Naive thymus-derived CD4-positive, alpha-beta T cell (primary cell): ENCODE results near the gene NEDD9. TPM values are rescaled to one million over a fixed set of nuclear protein-coding genes. Genes with fewer than 3 reads are reported as not detected.

Source experiments
- ATAC-seq: fragments of 150-1000 bp; cut with Tn5 transposase; 2 replicates; pipeline ENCODE4 v1.10.0; 2021; ENCODE audit warnings: mild to moderate bottlenecking, moderate library complexity
- CTCF ChIA-PET: fragments of 350-600 bp; sonication (Branson Sonifier 250); formaldehyde crosslinking; loops from one replicate; lab custom pipeline; 2021; ENCODE audit warnings: antibody characterized with exemption; lab: Charles Lee
- POLR2A ChIA-PET: fragments of 350-600 bp; sonication (Branson Sonifier 250); formaldehyde crosslinking; loops from one replicate; lab custom pipeline; 2021; ENCODE audit warnings: antibody characterized with exemption, inconsistent platforms; lab: Charles Lee
- DNase-seq, 9 donors: peaks; one replicate each; pipeline versions ENCODE4 v3.0.0 to v3.0.0-alpha.2; 2020 to 2022; ENCODE audit warnings: mixed read lengths in 1 of 9
- H3K27ac ChIP-seq: one replicate; pipeline ENCODE4 v1.7.0; 2013; ENCODE audit warnings: mild to moderate bottlenecking, low read depth, low read length, moderate library complexity
- H3K27me3 ChIP-seq, 2 donors: one replicate each; pipeline ENCODE4 v1.7.0; 2013; ENCODE audit warnings: low read length in 2 of 2, mild to moderate bottlenecking in 2 of 2, moderate library complexity in 2 of 2; ENCODE audit not compliant: control insufficient read depth in 2 of 2, insufficient read depth in 2 of 2
- H3K36me3 ChIP-seq, 3 experiments: 1 replicate in 2 of 3; 2 replicates in 1 of 3; pipeline ENCODE4 v1.7.0; 2013; ENCODE audit warnings: low read length in 3 of 3, mild to moderate bottlenecking in 3 of 3, moderate library complexity in 1 of 3; ENCODE audit not compliant: insufficient read depth in 3 of 3, control insufficient read depth in 2 of 3
- H3K4me1 ChIP-seq, 2 donors: one replicate each; pipeline ENCODE4 v1.7.0; 2013; ENCODE audit warnings: low read length in 2 of 2, mild to moderate bottlenecking in 2 of 2, moderate library complexity in 1 of 2; ENCODE audit not compliant: control insufficient read depth in 2 of 2, insufficient read depth in 2 of 2
- H3K4me3 ChIP-seq: 2 replicates; pipeline ENCODE4 v1.7.0; 2013; ENCODE audit warnings: mild to moderate bottlenecking, low read length
- H3K9me3 ChIP-seq, 3 experiments: 1 replicate in 2 of 3; 2 replicates in 1 of 3; pipeline ENCODE4 v1.7.0; 2013; ENCODE audit warnings: low read length in 3 of 3; ENCODE audit not compliant: control insufficient read depth in 2 of 3
- H3K27ac Mint-ChIP-seq, 9 donors: one replicate each; pipeline ENCODE4 v1.8.0; 2020 to 2022; ENCODE audit warnings: mixed read lengths in 9 of 9, mild to moderate bottlenecking in 8 of 9, moderate library complexity in 5 of 9, inconsistent platforms in 2 of 9
- H3K27me3 Mint-ChIP-seq, 5 donors: one replicate each; pipeline ENCODE4 v1.8.0; 2021 to 2022; ENCODE audit warnings: mixed read lengths in 5 of 5, mild to moderate bottlenecking in 1 of 5
- H3K36me3 Mint-ChIP-seq, 5 donors: one replicate each; pipeline ENCODE4 v1.8.0; 2020 to 2022; ENCODE audit warnings: mixed read lengths in 5 of 5, mild to moderate bottlenecking in 3 of 5, inconsistent platforms in 1 of 5
- H3K4me1 Mint-ChIP-seq, 7 donors: one replicate each; pipeline ENCODE4 v1.8.0; 2020 to 2022; ENCODE audit warnings: mixed read lengths in 7 of 7, mild to moderate bottlenecking in 3 of 7, inconsistent platforms in 1 of 7
- H3K4me3 Mint-ChIP-seq, 10 donors: one replicate each; pipeline ENCODE4 v1.8.0; 2020 to 2022; ENCODE audit warnings: mild to moderate bottlenecking in 10 of 10, mixed read lengths in 10 of 10, moderate library complexity in 6 of 10, inconsistent platforms in 2 of 10
- H3K9me3 Mint-ChIP-seq, 11 donors: one replicate each; pipeline ENCODE4 v1.8.0; 2020 to 2022; ENCODE audit warnings: mixed read lengths in 11 of 11, mild to moderate bottlenecking in 4 of 11, inconsistent platforms in 1 of 11, moderate library complexity in 1 of 11
- intact Hi-C, 2 donors: fragments of 100-400 bp; cut with micrococcal nuclease; formaldehyde crosslinking; loops; one replicate each; pipeline ENCODE4 v1.15.1; 2023
- polyA plus RNA-seq, 2 donors: library from polyadenylated mRNA; unstranded; fragments of 300-500 nt; fragmentation: Illumina TruSeq; gene quantifications; one replicate each; pipeline ENCODE4 v1.2.3, GENCODE V29; 2021
- total RNA-seq, 6 experiments: library from RNA in 5 of 6; stranded (reverse) in 5 of 6; gene quantifications; 1 replicate in 5 of 6; 2 replicates in 1 of 6; pipeline ENCODE4 v1.2.3 and lab custom pipeline; 2021 to 2026

Gene NEDD9
- total and polyA plus RNA-seq, 7 experiments from 2014 or later = 14.2 to 62.9 (median 35.4) TPM

GRCh38 chr6:11152581-11152980, 79.9 kb downstream of the NEDD9 start:
- ATAC-seq (no peak), DNase-seq (no peak)
- POLR2A ChIA-PET = no interaction called here
- Mint-ChIP-seq H3K9me3 (peaks cover 0 to 2% (median 0%) of the 10 kb centered on the region in 11 donors), H3K27me3 (peaks cover 5 to 13% (median 10%) of the 10 kb centered on the region in 5 donors), H3K4me3 (no peak overlapping the region), H3K4me1 (peaks cover 0 to 14% (median 7%) of the 10 kb centered on the region in 7 donors), H3K36me3 (peaks cover 0 to 9% (median 5%) of the 10 kb centered on the region in 5 donors), H3K27ac (no peak overlapping the region)
- H3K9me3 ChIP-seq = no peaks in the 10 kb centered on the region
- H3K27ac ChIP-seq = no peak overlapping the region
- no peak overlapping the region for H3K4me3 ChIP-seq
- no peaks in the 10 kb centered on the region for H3K27me3 ChIP-seq
- no peaks in the 10 kb centered on the region for H3K4me1 ChIP-seq
- intact Hi-C loops = no loop called here
- CTCF ChIA-PET = no interaction called here
- H3K36me3 ChIP-seq = no peaks in the 10 kb centered on the region

- intact Hi-C loops = no loop called here
- H3K27ac Mint-ChIP-seq = no peak overlapping the region
- CTCF ChIA-PET = interaction anchor here (1.6 kb wide), 1 partner anchor 344 kb away, joined by 4 read pairs; no protein-coding TSS in a partner anchor
Measured at GRCh38 chr6:11151488-11151887, 81.0 kb downstream of the NEDD9 start.

GRCh38 chr6:11149551-11149950, 82.9 kb downstream of the NEDD9 start:
- POLR2A ChIA-PET = no interaction called here
- H3K36me3 ChIP-seq = no peaks in the 10 kb centered on the region
- ATAC-seq = no peak

More at GRCh38 chr6:11151488-11151887, 81.0 kb downstream of the NEDD9 start:
- Mint-ChIP-seq H3K36me3 (peaks cover 0 to 9% (median 5%) of the 10 kb centered on the region in 5 donors), H3K27me3 (peaks cover 5 to 13% (median 8%) of the 10 kb centered on the region in 5 donors), H3K9me3 (no peaks in the 10 kb centered on the region), H3K4me3 (no peak overlapping the region), H3K4me1 (peaks cover 0 to 14% (median 7%) of the 10 kb centered on the region in 7 donors)
- ATAC-seq (no peak), DNase-seq (no peak)
- Histone ChIP-seq H3K4me3 (no peak overlapping the region), H3K9me3 (no peaks in the 10 kb centered on the region), H3K4me1 (no peaks in the 10 kb centered on the region), H3K36me3 (no peaks in the 10 kb centered on the region), H3K27ac (no peak overlapping the region), H3K27me3 (no peaks in the 10 kb centered on the region)
- POLR2A ChIA-PET = no interaction called here

GRCh38 chr6:11146117-11146826, 86.2 kb downstream of the NEDD9 start:
- ATAC-seq (no peak), DNase-seq (no peak)
- Mint-ChIP-seq H3K9me3 (no peaks in the 10 kb centered on the region), H3K4me3 (no peak overlapping the region), H3K36me3 (peaks cover 0 to 3% (median 0%) of the 10 kb centered on the region in 5 donors), H3K27ac (no peak overlapping the region), H3K4me1 (peaks cover 0 to 7% (median 2%) of the 10 kb centered on the region in 7 donors), H3K27me3 (peaks cover 0 to 5% (median 0%) of the 10 kb centered on the region in 5 donors)
- no peak overlapping the region for H3K4me3 ChIP-seq
- intact Hi-C loops = no loop called here
- ChIA-PET CTCF (interaction anchor here (1.2 to 6.2 kb wide), 2 partner anchors 9 to 349 kb away, joined by 3 to 46 read pairs; no protein-coding TSS in a partner anchor), POLR2A (no interaction called here)
- no peaks in the 10 kb centered on the region for H3K4me1 ChIP-seq
- no peaks in the 10 kb centered on the region for H3K27me3 ChIP-seq
- no peaks in the 10 kb centered on the region for H3K9me3 ChIP-seq
- no peaks in the 10 kb centered on the region for H3K36me3 ChIP-seq
- H3K27ac ChIP-seq = no peak overlapping the region

More at GRCh38 chr6:11149551-11149950, 82.9 kb downstream of the NEDD9 start:
- Mint-ChIP-seq H3K36me3 (peaks cover 0 to 8% (median 4%) of the 10 kb centered on the region in 5 donors), H3K4me3 (no peak overlapping the region), H3K27ac (no peak overlapping the region), H3K9me3 (no peaks in the 10 kb centered on the region), H3K27me3 (peaks cover 0 to 9% (median 7%) of the 10 kb centered on the region in 5 donors), H3K4me1 (peaks cover 0 to 14% (median 7%) of the 10 kb centered on the region in 7 donors)
- no peaks in the 10 kb centered on the region for H3K9me3 ChIP-seq
- intact Hi-C loops = no loop called here
- CTCF ChIA-PET = no interaction called here
- H3K4me3 ChIP-seq = no peak overlapping the region
- no peak for DNase-seq
- no peaks in the 10 kb centered on the region for H3K27me3 ChIP-seq
- H3K27ac ChIP-seq = no peak overlapping the region
- no peaks in the 10 kb centered on the region for H3K4me1 ChIP-seq

- H3K27me3 Mint-ChIP-seq = peaks cover 0 to 5% (median 0%) of the 10 kb centered on the region in 5 donors
- DNase-seq = peak; percentile 21 to 71 (median 54)
- H3K9me3 Mint-ChIP-seq = no peaks in the 10 kb centered on the region
- no peak overlapping the region for H3K27ac Mint-ChIP-seq
- H3K4me3 Mint-ChIP-seq = no peak overlapping the region
- H3K4me3 ChIP-seq = no peak overlapping the region
- peaks cover 0 to 3% (median 0%) of the 10 kb centered on the region in 5 donors for H3K36me3 Mint-ChIP-seq
- H3K9me3 ChIP-seq = no peaks in the 10 kb centered on the region
- POLR2A ChIA-PET = no interaction called here
- ATAC-seq = peak; percentile 86
- H3K27ac ChIP-seq = no peak overlapping the region
- no peaks in the 10 kb centered on the region for H3K36me3 ChIP-seq
- CTCF ChIA-PET = interaction anchor here (0.5 to 6.2 kb wide), 5 partner anchors 10 to 431 kb away, joined by 3 to 46 read pairs (median 5); no protein-coding TSS in a partner anchor
- H3K4me1 Mint-ChIP-seq = peaks cover 0 to 7% (median 0%) of the 10 kb centered on the region in 7 donors
- no peaks in the 10 kb centered on the region for H3K27me3 ChIP-seq
- no peaks in the 10 kb centered on the region for H3K4me1 ChIP-seq
- intact Hi-C loops = loop anchor here (1.0 to 2.0 kb wide), 4 partner anchors 28 to 431 kb away; no protein-coding TSS in a partner anchor
Measured at GRCh38 chr6:11144393-11144851, 88.0 kb downstream of the NEDD9 start.

GRCh38 chr6:11143394-11144371, 88.8 kb downstream of the NEDD9 start:
- Histone ChIP-seq H3K4me3 (no peak overlapping the region), H3K27me3 (no peaks in the 10 kb centered on the region), H3K9me3 (no peaks in the 10 kb centered on the region), H3K4me1 (no peaks in the 10 kb centered on the region), H3K27ac (no peak overlapping the region), H3K36me3 (no peaks in the 10 kb centered on the region)
- CTCF ChIA-PET = interaction anchor here (0.7 to 6.2 kb wide), 5 partner anchors 11 to 432 kb away, joined by 3 to 46 read pairs (median 5); no protein-coding TSS in a partner anchor
- peaks cover 0 to 5% (median 0%) of the 10 kb centered on the region in 5 donors for H3K27me3 Mint-ChIP-seq
- peaks cover 0 to 7% (median 0%) of the 10 kb centered on the region in 7 donors for H3K4me1 Mint-ChIP-seq
- H3K36me3 Mint-ChIP-seq = peaks cover 0 to 3% (median 0%) of the 10 kb centered on the region in 5 donors
- no peak overlapping the region for H3K27ac Mint-ChIP-seq
- POLR2A ChIA-PET = no interaction called here
- intact Hi-C loops = loop anchor here (1.0 to 2.0 kb wide), 4 partner anchors 29 to 432 kb away; no protein-coding TSS in a partner anchor
- peak; percentile 86 for ATAC-seq
- H3K4me3 Mint-ChIP-seq = no peak overlapping the region
- DNase-seq = no peak
- no peaks in the 10 kb centered on the region for H3K9me3 Mint-ChIP-seq
